ENCODE results near the gene PDPN.

Gene PDPN

GRCh38 chr1:13617773-13618172, 34.1 kb downstream of the PDPN start:
- DNase-seq (ENCODE audit: low read depth): no peak

GRCh38 chr1:13618483-13618882, 34.9 kb downstream of the PDPN start:
- no peak for DNase-seq (ENCODE audit: low read depth)

GRCh38 chr1:13619909-13620308, 36.3 kb downstream of the PDPN start:
- DNase-seq (ENCODE audit: low read depth): peak; percentile 55

GRCh38 chr1:13620825-13621224, 37.2 kb downstream of the PDPN start:
- no peak for DNase-seq (ENCODE audit: low read depth)

DNA sequence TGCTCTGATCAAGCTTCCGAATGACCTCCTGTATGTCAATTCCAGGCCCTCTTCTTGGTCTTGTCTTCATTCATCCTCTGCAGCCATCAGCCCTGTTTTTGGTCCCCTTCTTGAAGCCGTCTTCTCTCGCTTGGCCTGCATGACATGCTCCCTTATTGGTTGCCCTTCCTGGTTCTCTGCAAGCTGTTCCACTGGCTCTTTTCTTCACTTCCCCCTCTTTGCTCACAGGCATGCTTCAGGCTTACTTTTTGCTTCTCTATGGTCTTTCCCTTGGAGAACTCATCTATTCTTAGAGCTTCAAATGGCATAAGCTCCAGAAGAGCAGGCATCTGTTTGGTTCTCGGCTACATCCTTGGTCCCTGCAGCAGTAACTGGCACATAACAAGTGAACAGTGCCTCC, 38.8 kb downstream of the PDPN start:
- no peak for DNase-seq (ENCODE audit: low read depth)

DNA sequence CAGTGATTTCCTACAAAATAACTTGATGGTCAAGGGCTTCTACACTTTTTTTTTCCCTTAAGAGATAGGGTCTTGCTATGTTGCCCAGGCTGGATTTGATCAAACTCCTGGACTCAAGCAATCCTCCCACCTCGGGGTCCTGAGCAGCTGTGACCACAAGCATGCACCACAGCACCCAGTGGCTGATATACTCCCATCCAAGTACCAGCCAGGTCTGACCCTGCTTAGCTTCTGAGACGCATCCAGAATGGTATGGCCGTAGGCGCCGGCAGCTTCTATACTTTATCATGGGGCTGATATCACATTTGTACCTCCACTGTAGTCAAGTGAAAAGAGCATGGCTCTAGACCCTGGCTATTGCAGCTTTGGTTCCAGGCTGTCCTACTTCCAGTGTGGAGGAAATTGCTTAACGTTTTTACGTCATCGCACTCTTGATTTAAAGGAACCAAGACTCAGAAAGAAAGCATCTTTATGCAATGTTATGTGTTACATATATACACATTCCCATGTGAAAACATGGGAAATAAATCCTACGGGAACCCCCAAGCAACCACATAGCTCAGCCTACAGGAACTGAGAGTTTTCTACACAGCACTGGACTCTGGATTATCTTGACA, 39.5 kb downstream of the PDPN start:
- DNase-seq (ENCODE audit: low read depth): no peak

DNA sequence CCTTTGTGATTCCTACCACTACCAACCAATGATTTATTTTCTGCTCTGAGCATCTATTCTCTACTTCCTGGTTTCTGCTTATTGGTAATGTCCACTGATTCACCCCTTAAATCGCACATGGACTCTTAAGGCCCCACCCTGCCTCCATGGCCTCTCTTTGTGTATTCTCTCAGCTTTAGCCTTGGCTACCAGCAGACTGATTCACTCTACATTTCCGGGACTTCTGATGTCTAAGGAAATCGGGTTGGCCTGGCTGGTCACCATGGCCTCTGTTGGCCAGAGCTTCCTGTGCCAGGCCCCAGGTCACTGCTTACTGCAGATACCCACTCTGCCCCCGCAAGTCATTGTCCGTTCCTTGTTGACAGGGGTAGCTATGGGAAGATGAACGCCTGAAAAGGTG, 40.9 kb downstream of the PDPN start:
- DNase-seq (ENCODE audit: low read depth): no peak

- DNase-seq (ENCODE audit: low read depth): no peak
These were observed 43.5 kb downstream of the PDPN start for GRCh38 chr1:13627127-13627526.

DNA sequence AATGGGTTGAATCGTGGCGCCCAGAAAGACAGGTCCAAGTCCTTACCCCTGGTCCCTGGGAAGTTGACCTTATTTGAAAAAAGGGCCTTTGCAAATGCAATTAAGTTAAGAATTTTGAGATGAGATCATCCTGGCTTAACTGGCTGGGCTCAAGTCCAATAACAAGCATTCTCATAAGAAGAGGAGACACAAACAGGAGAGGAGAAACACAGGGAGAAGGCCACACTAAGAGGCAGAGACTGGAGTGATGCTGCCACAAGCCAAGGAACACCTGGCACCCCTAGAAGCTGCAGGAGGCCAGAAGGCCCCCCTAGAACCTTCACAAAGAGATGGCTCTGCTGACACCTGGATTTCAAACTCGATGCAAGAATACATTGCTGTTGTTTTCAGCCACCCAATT, 44.6 kb downstream of the PDPN start:
- DNase-seq (ENCODE audit: low read depth): no peak

GRCh38 chr1:13628711-13629110, 45.1 kb downstream of the PDPN start:
- DNase-seq (ENCODE audit: low read depth): no peak

- DNase-seq (ENCODE audit: low read depth): no peak
These were observed 58.8 kb downstream of the PDPN start for GRCh38 chr1:13642306-13643004.

DNA sequence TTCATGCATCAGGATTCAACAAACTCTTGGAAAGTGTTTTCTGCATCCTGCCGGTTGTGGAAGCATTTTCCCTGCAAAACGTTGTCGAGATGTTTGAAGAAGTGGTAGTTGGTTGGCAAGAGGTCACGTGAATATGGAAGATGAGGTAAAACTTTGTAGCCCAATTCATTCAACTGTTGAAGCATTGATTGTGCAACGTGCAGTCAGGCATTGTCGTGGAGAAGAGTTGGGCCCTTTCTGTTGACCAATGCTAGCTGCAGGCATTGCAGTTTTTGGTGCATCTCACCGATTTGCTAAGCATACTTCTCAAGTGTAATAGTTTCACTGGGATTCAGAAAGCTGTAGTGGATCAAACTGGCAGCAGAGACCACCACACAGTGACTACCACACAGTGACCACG, 59.4 kb downstream of the PDPN start:
- no peak for DNase-seq (ENCODE audit: low read depth)

- no peak for DNase-seq (ENCODE audit: low read depth)
These were observed 62.9 kb downstream of the PDPN start for GRCh38 chr1:13646521-13646920.

GRCh38 chr1:13651279-13651678, 67.6 kb downstream of the PDPN start:
- DNase-seq (ENCODE audit: low read depth): peak; percentile 82

- no peak for DNase-seq (ENCODE audit: low read depth)
These were observed 68.6 kb downstream of the PDPN start for GRCh38 chr1:13652238-13652637.

DNA sequence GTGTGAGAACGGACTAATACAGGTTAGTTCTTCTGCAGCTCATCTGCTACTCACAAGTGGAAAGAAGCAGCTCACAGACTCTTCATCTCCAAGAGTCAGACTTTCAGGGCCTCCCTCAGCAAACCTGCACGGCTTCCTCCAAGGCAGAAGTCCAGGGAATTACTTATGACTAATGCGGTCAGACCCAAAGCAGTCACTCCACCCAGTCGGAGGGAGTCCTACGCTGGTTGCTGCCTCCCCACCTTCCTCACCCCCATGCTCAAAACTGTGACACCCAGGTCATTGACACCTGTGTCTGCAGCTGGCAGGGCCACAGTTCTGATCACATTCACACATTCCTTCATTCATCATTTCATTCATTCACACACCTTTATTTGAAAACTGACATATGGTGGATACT, 77.9 kb downstream of the PDPN start:
- DNase-seq (ENCODE audit: low read depth): no peak

GRCh38 chr1:13662493-13662892, 78.9 kb downstream of the PDPN start:
- DNase-seq (ENCODE audit: low read depth): peak; percentile 84

DNA sequence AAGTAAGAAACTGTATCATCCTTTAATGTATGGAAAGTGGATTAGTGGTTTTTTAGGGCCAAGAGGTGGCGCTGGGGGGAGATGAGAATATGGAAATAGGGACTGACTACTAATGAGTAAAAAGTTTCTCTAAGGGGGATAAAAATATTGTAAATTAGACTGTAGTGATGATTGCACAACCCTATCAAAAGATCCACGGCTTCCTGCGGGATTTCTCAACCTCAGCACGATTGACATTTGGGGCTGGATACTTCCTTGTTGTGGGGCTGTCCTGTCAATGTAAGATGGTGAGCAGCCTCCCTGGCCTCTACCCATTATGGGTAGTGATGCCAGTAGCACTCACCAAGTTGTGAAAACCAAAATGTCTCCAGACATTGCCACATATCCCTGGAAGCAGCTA, 80.3 kb downstream of the PDPN start:
- DNase-seq (ENCODE audit: low read depth): peak; percentile 31

GRCh38 chr1:13664451-13664850, 80.8 kb downstream of the PDPN start:
- DNase-seq (ENCODE audit: low read depth): no peak

- DNase-seq (ENCODE audit: low read depth): no peak
These were observed 82.7 kb downstream of the PDPN start for GRCh38 chr1:13666317-13666716.
